Urothelium cell line (cell line): Measurements from ENCODE around the gene KHDC4.
A peak's percentile ranks its signal among the peaks of the same experiment; 100 is the strongest.

ENCODE experiments used
- DNase-seq: peaks from one replicate; pipeline ENCODE4 v3.0.0; 2011; ENCODE audit warnings: low spot score, mixed read lengths
- FAIRE-seq: peaks from 2 replicates; lab custom pipeline; 2011; peaks lifted over from hg19 to GRCh38; lab: Jason Lieb, UNC

Gene KHDC4

GRCh38 chr1:155934097-155934935 lies at the start of gene KHDC4:
KHDC4 (minus strand) TSS chr1:155934413; CDS start chr1:155934373, 40 bp downstream.
- DNase-seq: peak; percentile 96
- FAIRE-seq: peak; percentile 91

GRCh38 chr1:155983191-155984024 lies 49.2 kb upstream of the KHDC4 start:
- DNase-seq: peak; percentile 68

DNA sequence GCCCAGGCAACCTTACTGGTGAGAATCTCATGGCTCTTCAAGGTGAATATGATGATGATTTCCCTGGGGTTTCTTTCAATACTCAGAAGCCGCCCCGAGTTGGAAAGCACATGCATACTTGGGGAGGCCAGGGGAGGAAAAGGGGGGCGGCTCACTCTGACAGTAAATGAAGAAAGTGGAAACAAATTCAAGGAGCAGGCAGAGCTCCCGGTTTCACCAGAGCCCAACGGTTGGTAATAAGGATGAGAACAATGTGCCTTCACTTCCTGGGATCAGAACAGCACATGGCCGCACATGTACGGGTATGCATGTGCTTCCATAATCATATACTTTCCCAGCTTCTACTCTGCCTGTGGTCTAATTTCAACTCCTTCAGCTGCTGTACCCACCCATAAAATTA lies 47.9 kb upstream of the KHDC4 start:
- DNase-seq (no peak), FAIRE-seq (no peak)

More at GRCh38 chr1:155983191-155984024, 49.2 kb upstream of the KHDC4 start:
- no peak for FAIRE-seq

DNA sequence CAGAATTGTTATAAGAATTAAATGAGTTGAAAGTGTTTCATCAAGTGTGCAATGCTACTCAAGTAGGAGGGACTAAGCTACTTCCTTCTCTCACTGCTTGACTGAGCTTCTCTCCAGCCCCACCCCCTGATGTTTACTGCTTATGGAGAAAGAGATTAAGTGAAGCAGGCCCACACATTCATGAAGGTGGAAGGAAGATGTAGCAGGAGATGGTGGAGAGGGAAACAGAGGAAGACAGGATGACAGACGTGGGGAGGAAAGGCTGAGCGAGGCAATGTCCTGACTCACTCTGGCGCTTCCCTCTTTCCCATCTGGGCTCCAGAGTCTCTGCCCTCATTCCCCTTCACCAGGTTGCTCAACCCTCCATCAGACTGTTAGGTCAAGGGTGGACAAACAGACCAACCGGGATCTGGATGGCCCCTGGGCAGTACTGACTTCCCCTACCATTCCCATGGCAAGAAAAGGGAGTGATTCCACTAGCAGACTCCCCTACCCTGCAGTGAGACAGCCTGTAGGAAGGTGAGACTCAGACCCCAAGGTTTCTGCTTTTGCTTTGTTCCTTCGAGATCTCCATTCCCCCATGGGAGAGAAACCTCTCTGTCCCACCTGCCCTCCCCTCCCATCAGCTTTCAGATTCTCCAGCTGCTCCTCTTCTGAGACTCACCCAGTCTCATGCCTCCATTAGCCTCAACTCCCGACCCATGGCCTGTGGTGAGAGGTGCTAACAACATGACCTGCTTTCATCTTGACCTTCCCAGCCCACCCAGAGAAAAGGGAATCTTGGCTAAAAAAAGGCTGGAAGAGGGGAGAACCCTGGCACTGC lies 47.3 kb upstream of the KHDC4 start:
- FAIRE-seq (no peak), DNase-seq (no peak)

GRCh38 chr1:155979597-155980343 lies 45.6 kb upstream of the KHDC4 start:
- FAIRE-seq: no peak
- DNase-seq: no peak

DNA sequence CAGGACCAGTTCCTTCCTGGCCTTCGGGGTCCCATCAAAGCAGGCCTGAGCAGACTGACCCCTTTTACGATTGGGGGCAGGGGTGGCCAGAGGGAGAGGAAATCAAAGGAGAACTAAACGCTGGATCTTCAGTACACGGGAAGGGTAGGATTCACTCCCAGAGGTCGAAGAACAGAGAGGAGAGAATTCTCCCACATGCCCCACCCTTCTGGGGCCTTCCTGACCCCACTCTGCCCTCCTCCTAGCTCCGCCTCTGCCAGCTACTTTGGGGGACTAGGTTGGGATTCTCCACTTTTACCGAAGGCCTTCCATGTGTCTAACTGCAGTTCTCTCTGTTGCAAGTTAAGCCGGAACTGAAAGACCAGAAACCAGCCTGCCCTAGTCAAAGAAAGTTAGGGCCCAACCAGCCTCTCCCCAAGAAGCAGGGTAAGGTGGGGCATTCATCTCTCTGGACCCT lies 44.8 kb upstream of the KHDC4 start:
- no peak for DNase-seq
- FAIRE-seq: no peak

DNA sequence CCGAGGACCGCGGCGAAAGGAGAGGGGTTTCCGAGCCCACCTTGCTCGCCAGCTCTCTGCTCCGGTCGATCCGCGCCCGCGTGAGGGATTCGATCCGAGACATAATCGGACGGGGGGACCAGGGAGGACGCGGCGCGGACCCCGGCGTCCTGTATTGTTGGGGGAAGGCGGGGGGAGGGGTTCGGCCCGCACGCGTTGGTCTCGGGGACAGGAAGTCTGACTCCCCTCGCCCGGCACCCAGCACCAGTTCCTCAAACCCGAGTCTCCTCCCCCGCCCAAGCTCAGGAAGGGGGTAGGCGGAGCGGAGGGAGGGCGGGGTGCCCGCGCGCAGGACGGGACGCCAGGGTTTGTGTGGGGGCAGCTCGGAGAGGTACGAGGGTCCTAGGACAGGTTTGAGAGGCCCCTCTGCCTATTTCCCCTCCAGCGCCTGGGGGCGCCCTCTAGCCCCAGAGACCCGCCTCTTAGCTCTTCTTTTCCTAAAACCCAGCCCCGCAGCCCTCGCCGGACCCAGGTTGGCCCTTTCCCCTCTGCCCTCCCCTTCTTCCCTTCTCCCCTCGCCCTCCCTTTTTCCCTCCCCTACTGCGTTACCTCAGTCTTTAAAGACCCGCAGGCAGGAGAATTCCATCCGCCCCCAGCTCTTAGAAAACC lies 44.2 kb upstream of the KHDC4 start, which contains the start of gene ARHGEF2:
TSS of gene ARHGEF2 (minus strand) at position 223 of the 648 bp plus-strand sequence. CDS start at position 103, 120 bp downstream.
- FAIRE-seq (no peak), DNase-seq (peak; percentile 83)

DNA sequence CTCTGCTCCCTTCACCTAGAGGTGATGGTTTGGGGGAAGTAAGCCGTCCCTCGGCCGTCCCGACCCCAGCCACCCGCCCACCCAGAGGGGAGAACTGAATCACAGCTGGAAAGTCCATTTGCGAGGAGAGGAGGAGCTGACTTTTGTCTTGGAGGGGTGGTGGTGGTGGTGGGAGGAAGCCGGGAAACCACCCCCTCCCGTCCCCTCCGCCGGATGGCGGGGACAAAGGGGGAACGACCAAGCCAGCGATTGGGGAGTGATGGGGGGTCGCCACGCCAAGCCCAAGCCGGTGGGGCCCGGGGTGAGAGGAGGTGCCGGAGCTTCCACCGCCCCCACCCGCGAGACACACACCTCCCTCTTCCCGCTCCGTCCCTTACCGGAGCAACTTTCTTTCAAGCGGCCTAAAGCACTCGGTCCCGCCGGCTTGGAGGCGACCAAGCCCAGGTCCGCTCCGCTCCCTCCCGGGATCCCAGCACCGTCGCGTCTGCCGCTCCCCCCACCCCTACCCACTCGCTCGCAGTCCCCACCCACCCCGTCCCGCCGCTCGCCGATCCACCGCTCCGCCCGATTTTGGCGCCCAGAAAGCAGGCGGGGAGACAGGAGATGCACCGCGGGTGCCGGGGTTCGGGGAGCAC lies 43.6 kb upstream of the KHDC4 start:
- FAIRE-seq: no peak
- peak; percentile 58 for DNase-seq

DNA sequence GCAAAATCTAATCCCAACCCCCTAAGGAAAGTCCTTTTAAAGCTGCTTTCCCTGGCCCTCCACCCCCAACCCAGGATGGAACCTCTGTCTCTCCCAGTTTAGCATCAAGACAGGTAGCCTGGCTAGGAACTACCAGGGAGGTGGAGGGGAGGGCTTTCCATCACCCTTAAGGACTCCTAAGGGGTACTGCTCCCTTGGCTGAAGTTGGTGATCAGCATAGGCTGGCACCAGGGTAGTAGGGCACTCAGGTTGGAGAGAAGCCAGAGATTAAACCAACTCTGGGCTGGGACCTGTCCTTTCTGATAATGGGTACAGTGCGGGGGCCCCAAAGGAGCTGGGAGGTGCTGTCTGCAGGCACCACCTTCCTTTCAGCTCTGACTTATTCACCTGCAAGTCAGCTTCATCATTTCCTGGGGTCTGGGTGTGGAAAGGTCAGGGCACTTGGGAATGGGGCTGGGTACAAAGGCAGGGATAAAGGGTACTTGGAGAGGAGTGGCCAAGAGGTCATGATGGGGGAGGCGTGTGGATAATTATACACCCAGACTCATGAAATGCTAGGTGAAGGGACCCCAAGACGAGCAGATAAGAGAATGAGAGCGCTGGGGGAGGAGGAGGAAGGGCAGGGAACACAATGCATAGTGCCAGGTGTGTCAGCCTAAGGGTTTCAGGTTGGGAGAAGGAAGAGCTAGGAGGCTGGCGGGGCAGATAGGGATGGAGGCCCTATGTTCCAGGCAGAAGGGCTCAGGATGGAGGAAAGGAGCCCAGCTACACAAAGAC lies 42.9 kb upstream of the KHDC4 start:
- DNase-seq (no peak), FAIRE-seq (no peak)

GRCh38 chr1:155976062-155976912 lies 42.1 kb upstream of the KHDC4 start:
- DNase-seq: peak; percentile 81
- FAIRE-seq: no peak

DNA sequence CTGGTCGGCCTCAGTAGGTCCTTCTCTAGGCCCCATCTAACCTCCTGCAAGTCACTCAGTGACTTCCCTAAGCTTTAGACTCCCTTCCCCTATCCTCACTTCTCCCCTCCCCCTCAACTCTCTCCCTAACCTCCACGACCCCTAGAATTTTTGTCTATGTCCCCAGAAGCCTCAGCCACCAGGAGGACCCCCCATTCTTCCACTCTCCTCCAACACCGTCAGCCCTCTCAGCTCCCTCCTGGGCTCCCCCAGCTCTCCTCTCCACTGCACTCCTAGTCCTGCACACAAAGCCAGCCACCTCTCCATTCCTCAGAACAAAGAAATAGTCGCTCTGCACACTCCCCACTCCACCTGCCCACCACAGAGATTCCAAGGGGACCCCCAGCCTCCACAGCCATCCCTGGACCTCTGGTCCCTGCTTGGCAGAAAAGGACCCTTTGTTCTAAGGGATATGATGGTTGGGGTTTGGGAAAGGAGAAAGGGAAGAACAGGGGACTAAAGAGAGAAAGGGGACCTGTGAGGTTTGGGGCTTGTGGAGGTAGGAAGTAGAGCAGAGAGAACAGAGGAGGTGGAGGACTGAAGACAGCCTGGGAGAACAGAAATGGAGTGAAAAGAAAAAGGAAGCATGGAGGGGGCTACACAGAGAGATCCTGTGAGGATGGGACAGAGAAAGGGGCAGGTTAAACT lies 41.3 kb upstream of the KHDC4 start:
- no peak for DNase-seq
- FAIRE-seq: no peak

DNA sequence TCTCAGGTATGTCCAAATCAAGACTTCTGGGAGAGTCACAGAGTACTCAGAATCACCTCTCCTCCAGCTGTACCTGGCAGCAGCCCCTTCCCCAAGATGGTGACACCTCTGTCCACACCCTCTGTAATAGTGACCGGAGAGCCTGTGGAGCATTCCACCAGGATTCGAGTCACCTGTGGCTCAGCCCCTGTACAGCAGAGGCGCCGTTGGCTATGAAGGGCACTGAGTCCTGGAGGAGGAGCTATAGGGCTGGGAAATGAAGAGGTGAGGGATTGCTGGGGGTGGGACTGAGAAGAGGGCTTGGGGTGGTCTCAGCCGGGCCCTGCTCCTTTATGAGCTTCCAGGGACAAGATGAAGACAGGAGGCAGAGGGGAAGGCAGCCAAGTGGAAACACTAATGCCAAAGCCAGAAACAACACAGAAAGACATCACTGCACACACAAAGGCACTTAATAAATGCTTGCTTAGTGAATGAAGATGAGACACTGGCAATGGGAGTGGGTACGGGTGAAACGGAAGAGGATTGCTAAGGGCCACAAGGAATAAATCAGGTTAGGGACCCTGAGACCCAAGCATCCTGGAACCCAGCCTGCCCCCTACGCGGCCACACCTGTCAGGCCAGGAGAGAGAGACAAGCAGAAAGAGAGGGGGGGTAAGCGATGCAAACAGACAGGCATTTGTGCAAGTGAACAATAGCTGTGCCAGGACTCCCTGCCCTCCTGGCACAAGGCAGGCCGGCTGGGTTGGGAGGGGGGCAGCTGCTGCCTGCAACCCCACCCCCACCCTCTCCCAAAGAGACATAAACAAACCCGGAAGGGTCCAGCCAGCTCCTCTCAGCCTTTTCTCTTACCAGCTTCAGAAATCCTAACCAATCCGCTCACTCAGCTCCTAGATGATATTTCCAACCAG lies 40.2 kb upstream of the KHDC4 start:
- DNase-seq: no peak
- FAIRE-seq: no peak

- FAIRE-seq (no peak), DNase-seq (no peak)
Measured at GRCh38 chr1:155973723-155974122, 39.5 kb upstream of the KHDC4 start.

DNA sequence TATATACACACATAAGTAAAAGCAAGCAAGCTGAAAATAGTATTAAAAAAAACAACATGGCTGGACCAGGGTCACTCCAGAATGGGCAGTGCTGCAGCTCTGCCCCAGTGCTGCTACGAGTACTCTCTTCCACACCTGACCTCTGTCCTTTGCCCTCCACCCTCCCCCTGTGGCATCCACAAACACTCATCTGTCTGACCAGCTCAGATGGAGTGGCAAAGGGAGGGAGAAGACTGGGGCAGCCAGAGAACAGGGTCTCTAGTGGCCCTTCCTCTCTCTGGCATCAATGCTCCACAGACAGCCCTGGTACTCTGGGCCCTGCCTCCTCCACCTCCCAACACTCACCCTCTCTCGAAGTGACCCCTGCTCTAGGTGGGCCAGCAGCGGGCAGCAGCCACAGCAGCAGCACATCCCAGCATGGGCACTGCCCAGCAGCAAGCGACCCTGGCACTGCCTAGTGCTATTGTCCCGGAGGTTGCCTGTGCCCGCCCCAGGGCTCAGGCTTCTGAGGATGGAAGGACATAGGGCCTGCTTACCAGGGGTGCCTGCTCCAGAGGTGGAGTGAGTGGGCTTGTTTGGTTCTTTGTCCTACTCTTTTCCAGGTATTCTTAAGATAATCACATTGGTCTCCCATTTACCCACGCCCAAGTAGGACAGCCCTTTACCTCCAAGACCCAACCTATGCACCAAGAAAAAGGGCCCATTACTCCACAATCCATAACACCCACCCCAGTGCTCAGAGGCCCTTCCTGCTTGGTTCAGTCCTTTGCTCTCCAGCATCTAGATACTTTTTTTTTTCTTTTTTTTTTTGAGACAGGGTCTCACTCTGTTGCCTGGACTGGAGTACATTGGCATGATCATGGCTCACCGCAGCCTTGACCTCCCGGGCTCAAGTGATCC lies 37.9 kb upstream of the KHDC4 start:
- DNase-seq: no peak
- no peak for FAIRE-seq
